HG03439 (cell line): ENCODE measurements around the gene TRIM64C.
"Not testable (repeated sequence)": the region's sequence is repeated elsewhere in the genome, so short reads cannot be mapped to it uniquely, and the experiment has no call there.

Experiments used
- ATAC-seq: cut with Tn5 transposase; IDR thresholded peaks from one replicate; pipeline ENCODE4 v1.9.1; 2021; ENCODE audit warnings: mild to moderate bottlenecking, moderate library complexity; ENCODE audit not compliant: unreplicated experiment

Gene TRIM64C

GRCh38 chr11:49059012-49059411, at the start of gene TRIM64C:
TSS of gene TRIM64C (minus strand) at chr11:49059112. CDS start at chr11:49059112, 0 bp downstream.
- ATAC-seq, result not testable (repeated sequence)

GRCh38 chr11:49102356-49102755, 43.4 kb upstream of the TRIM64C start:
- not testable (repeated sequence) for ATAC-seq

- not testable (repeated sequence) for ATAC-seq
Observed at GRCh38 chr11:49069897-49070296, 11.0 kb upstream of the TRIM64C start.

- not testable (repeated sequence) for ATAC-seq
Observed at GRCh38 chr11:49049821-49050220, 9.1 kb downstream of the TRIM64C start.

GRCh38 chr11:49048229-49048628, 10.7 kb downstream of the TRIM64C start:
- not testable (repeated sequence) for ATAC-seq

GRCh38 chr11:49028523-49028922, 30.4 kb downstream of the TRIM64C start, which contains the start of gene TRIM49B:
TSS of gene TRIM49B (plus strand) at chr11:49028823. CDS start at chr11:49031600, 2,777 bp downstream.
- not testable (repeated sequence) for ATAC-seq
